H1 (cell line): ENCODE results near the gene VAV2. TPM values are rescaled to one million over a fixed set of nuclear protein-coding genes. Genes with fewer than 3 reads are reported as not detected.

Experiments used
- CTCF ChIA-PET: fragments of 300-600 bp; sonication (Branson Sonifier 250); formaldehyde crosslinking; loops from one replicate; lab custom pipeline; 2021; ENCODE audit not compliant: partially characterized antibody; lab: Charles Lee
- POLR2A ChIA-PET: fragments of 300-600 bp; sonication (Branson Sonifier 250); formaldehyde crosslinking; loops from one replicate; lab custom pipeline; 2021; ENCODE audit warnings: inconsistent platforms; ENCODE audit not compliant: partially characterized antibody; lab: Charles Lee
- DNase-seq, 2 experiments: peaks; one replicate each; pipeline versions ENCODE4 v3.0.0 to v3.0.0-alpha.2; 2010 to 2022; ENCODE audit warnings: low spot score in 2 of 2, low read depth in 1 of 2, mixed read lengths in 1 of 2
- FAIRE-seq: peaks from 2 replicates; lab custom pipeline; 2011; peaks lifted over from hg19 to GRCh38; lab: Jason Lieb, UNC
- H2AFZ ChIP-seq: 2 replicates; pipeline ENCODE4 v1.8.1; 2012; ENCODE audit warnings: low read length, inconsistent platforms
- H2AK5ac ChIP-seq: 2 replicates; pipeline ENCODE4 v1.6.1; 2013; ENCODE audit warnings: low read depth, low read length
- H2BK120ac ChIP-seq: replicated peaks from 2 replicates; pipeline ENCODE3; 2013; ENCODE audit warnings: low read depth, low read length, inconsistent platforms
- H2BK12ac ChIP-seq: 2 replicates; pipeline ENCODE4 v1.6.1; 2013; ENCODE audit warnings: low read depth, low read length
- H2BK15ac ChIP-seq: 2 replicates; pipeline ENCODE4 v1.6.1; 2013; ENCODE audit warnings: low read length
- H2BK20ac ChIP-seq: 2 replicates; pipeline ENCODE4 v1.6.1; 2013; ENCODE audit warnings: low read length
- H2BK5ac ChIP-seq: 2 replicates; pipeline ENCODE4 v1.6.1; 2013; ENCODE audit warnings: low read depth, low read length
- H3K14ac ChIP-seq: 2 replicates; pipeline ENCODE4 v1.6.1; 2013; ENCODE audit warnings: inconsistent platforms; ENCODE audit not compliant: insufficient read length
- H3K18ac ChIP-seq: 2 replicates; pipeline ENCODE4 v1.6.1; 2013; ENCODE audit warnings: low read length; ENCODE audit errors: extremely low read depth
- H3K23ac ChIP-seq: 2 replicates; pipeline ENCODE4 v1.6.1; 2013; ENCODE audit warnings: inconsistent platforms; ENCODE audit not compliant: insufficient read length
- H3K23me2 ChIP-seq: 2 replicates; pipeline ENCODE4 v1.6.1; 2013; ENCODE audit warnings: low read depth, low read length
- H3K27ac ChIP-seq: 2 replicates; pipeline ENCODE4 v1.6.1; 2011; ENCODE audit warnings: low read depth, low read length, inconsistent platforms
- H3K27me3 ChIP-seq, 4 experiments: replicated peaks in 1 of 4; 1 replicate in 1 of 4; 2 replicates in 3 of 4; pipeline versions ENCODE4 v1.6.1 to v1.8.1; 2011 to 2013; ENCODE audit warnings: low read length in 3 of 4, mild to moderate bottlenecking in 3 of 4, inconsistent platforms in 2 of 4, mixed read lengths in 2 of 4, moderate library complexity in 1 of 4; ENCODE audit not compliant: control insufficient read depth in 3 of 4, insufficient read depth in 3 of 4; ENCODE audit errors: extremely low read depth in 1 of 4
- H3K36me3 ChIP-seq, 4 experiments: 2 replicates each; pipeline versions ENCODE4 v1.6.1 to v1.8.1; 2011 to 2013; ENCODE audit warnings: mild to moderate bottlenecking in 4 of 4, low read length in 3 of 4, moderate library complexity in 2 of 4, control low read depth in 1 of 4, inconsistent platforms in 1 of 4; ENCODE audit not compliant: insufficient read depth in 4 of 4, control insufficient read depth in 2 of 4
- H3K4ac ChIP-seq: replicated peaks from 2 replicates; pipeline ENCODE3; 2013; ENCODE audit warnings: low read length, low read depth, mixed read lengths, inconsistent platforms; ENCODE audit not compliant: insufficient read length
- H3K4me1 ChIP-seq, 4 experiments: replicated peaks in 1 of 4; 1 replicate in 1 of 4; 2 replicates in 3 of 4; pipeline versions ENCODE4 v1.6.1 to v1.8.1; 2011 to 2013; ENCODE audit warnings: low read length in 3 of 4, inconsistent platforms in 2 of 4, mixed read lengths in 1 of 4; ENCODE audit not compliant: insufficient read depth in 4 of 4, control insufficient read depth in 3 of 4
- H3K4me2 ChIP-seq, 2 experiments: 2 replicates each; pipeline versions ENCODE4 v1.6.1 to v1.8.1; 2011 to 2013; ENCODE audit warnings: low read depth in 2 of 2, low read length in 2 of 2, control low read depth in 1 of 2, inconsistent platforms in 1 of 2, mild to moderate bottlenecking in 1 of 2; ENCODE audit not compliant: insufficient read depth in 1 of 2
- H3K4me3 ChIP-seq, 4 experiments: fragments of 200-600, 300-600 bp in 1 of 4; sonication (generic), shearing (Covaris generic), sonication (Bioruptor Twin) in 1 of 4; 2 replicates each; pipeline versions ENCODE4 v1.5.1 to v1.8.1; 2011 to 2016; ENCODE audit warnings: low read length in 4 of 4, low read depth in 3 of 4, control low read depth in 2 of 4, inconsistent platforms in 2 of 4, mild to moderate bottlenecking in 2 of 4, mixed read lengths in 1 of 4, moderate library complexity in 1 of 4; ENCODE audit not compliant: insufficient read depth in 2 of 4; ENCODE audit errors: extremely low read depth in 1 of 4
- H3K56ac ChIP-seq: replicated peaks from 2 replicates; pipeline ENCODE3; 2013; ENCODE audit warnings: low read depth, mild to moderate bottlenecking, mixed read lengths, low read length, inconsistent platforms; ENCODE audit not compliant: insufficient read length
- H3K79me1 ChIP-seq: 2 replicates; pipeline ENCODE4 v1.6.1; 2013; ENCODE audit warnings: low read depth, low read length, control low read depth
- H3K79me2 ChIP-seq, 2 experiments: 2 replicates each; pipeline versions ENCODE4 v1.6.1 to v1.8.1; 2012 to 2013; ENCODE audit warnings: low read length in 2 of 2, mild to moderate bottlenecking in 2 of 2, inconsistent platforms in 1 of 2; ENCODE audit not compliant: insufficient read depth in 2 of 2, control insufficient read depth in 1 of 2
- H3K9ac ChIP-seq, 4 experiments: replicated peaks in 1 of 4; 1 replicate in 1 of 4; 2 replicates in 3 of 4; pipeline versions ENCODE4 v1.6.1 to v1.8.1; 2011 to 2013; ENCODE audit warnings: low read depth in 3 of 4, low read length in 3 of 4, control low read depth in 2 of 4, mild to moderate bottlenecking in 2 of 4, moderate library complexity in 2 of 4, inconsistent platforms in 1 of 4; ENCODE audit errors: extremely low read depth in 1 of 4
- H3K9me3 ChIP-seq, 2 experiments: 2 replicates each; pipeline versions ENCODE4 v1.6.1 to v1.8.1; 2012 to 2013; ENCODE audit warnings: mild to moderate bottlenecking in 2 of 2, moderate library complexity in 2 of 2, control low read depth in 1 of 2, inconsistent platforms in 1 of 2, low read depth in 1 of 2, low read length in 1 of 2, mixed read lengths in 1 of 2; ENCODE audit not compliant: insufficient read depth in 2 of 2
- H4K20me1 ChIP-seq, 2 experiments: replicated peaks in 1 of 2; 2 replicates each; pipeline versions ENCODE3 to v1.8.1; 2011 to 2013; ENCODE audit warnings: inconsistent platforms in 2 of 2, low read length in 2 of 2, mild to moderate bottlenecking in 1 of 2; ENCODE audit not compliant: insufficient read depth in 2 of 2, control insufficient read depth in 1 of 2
- H4K5ac ChIP-seq: 2 replicates; pipeline ENCODE4 v1.6.1; 2013; ENCODE audit warnings: low read length, low read depth, mixed read lengths, inconsistent platforms; ENCODE audit not compliant: insufficient read length
- H4K8ac ChIP-seq: 2 replicates; pipeline ENCODE4 v1.8.0; 2013; ENCODE audit warnings: mild to moderate bottlenecking, moderate library complexity, low read length, inconsistent platforms; ENCODE audit not compliant: insufficient read depth; ENCODE audit errors: extremely low read depth
- H4K91ac ChIP-seq: replicated peaks from 2 replicates; pipeline ENCODE3; 2013; ENCODE audit warnings: low read length, mixed read lengths, inconsistent platforms; ENCODE audit not compliant: insufficient read length
- ATF2 ChIP-seq: IDR thresholded peaks from 2 replicates; pipeline ENCODE4 v1.6.1; 2012; ENCODE audit warnings: low read length, inconsistent platforms
- CBX5 ChIP-seq: fragments of 300-800, 300-1000 bp; sonication (generic); IDR thresholded peaks from 2 replicates; pipeline ENCODE4 v1.7.1; 2016; ENCODE audit warnings: antibody characterized with exemption, low read length, low read depth
- CBX8 ChIP-seq: fragments of 300-800, 300-1000 bp; sonication (generic); IDR thresholded peaks from 2 replicates; pipeline ENCODE4 v1.7.1; 2016; ENCODE audit warnings: low read depth, low read length, borderline replicate concordance
- CREB1 ChIP-seq: IDR thresholded peaks from 2 replicates; pipeline ENCODE4 v1.6.1; 2012; ENCODE audit warnings: inconsistent platforms
- POU5F1 ChIP-seq: IDR thresholded peaks from 2 replicates; pipeline ENCODE4 v1.6.1; 2011; ENCODE audit warnings: low read depth, mild to moderate bottlenecking, low read length, moderate library complexity
- RBBP5 ChIP-seq: IDR thresholded peaks from 2 replicates; pipeline ENCODE4 v1.7.1; 2012; ENCODE audit warnings: low read depth, mild to moderate bottlenecking, inconsistent platforms, low read length, moderate library complexity, borderline replicate concordance
- SP4 ChIP-seq: IDR thresholded peaks from 2 replicates; pipeline ENCODE4 v1.6.1; 2012; ENCODE audit warnings: low read length, inconsistent platforms
- TEAD4 ChIP-seq: IDR thresholded peaks from 2 replicates; pipeline ENCODE4 v1.6.1; 2012; ENCODE audit warnings: low read depth, low read length, inconsistent platforms, mixed read lengths
- ZNF274 ChIP-seq: IDR thresholded peaks from 2 replicates; pipeline ENCODE4 v1.7.0; 2012; ENCODE audit warnings: low read length, borderline replicate concordance; ENCODE audit errors: extremely low read depth
- WGBS, 2 experiments: shearing (Covaris generic) in 1 of 2; methylation state at CpG; one replicate each; pipeline versions ENCODE4 v1.1.6 to v1.1.7; 2013 to 2015; ENCODE audit warnings: low lambda C conversion rate in 2 of 2, mixed read lengths in 2 of 2, inconsistent platforms in 1 of 2, low coverage in 1 of 2, missing lambda C conversion rate in 1 of 2; ENCODE audit not compliant: insufficient replicate concordance in 2 of 2, insufficient coverage in 1 of 2, insufficient read length in 1 of 2; ENCODE audit errors: extremely low coverage in 1 of 2, missing lambda C conversion rate in 1 of 2; 5-methylcytosine and 5-hydroxymethylcytosine counted together
- polyA plus RNA-seq, 7 experiments: library from polyadenylated mRNA; depleted of rRNA in 3 of 7; stranded (reverse) in 5 of 7; unstranded in 2 of 7; fragments of >200 nt in 5 of 7; fragments of 200-250 nt in 2 of 7; gene quantifications; 1 replicate in 5 of 7; 2 replicates in 1 of 7; 4 replicates in 1 of 7; pipeline versions ENCODE4 v1.2.1 to v1.2.3, GENCODE V29; 2011 to 2013; ENCODE audit warnings: missing spikeins in 2 of 7, mixed read lengths in 2 of 7
- total RNA-seq: library from RNA; stranded (reverse); fragmentation: NEBNext Ultra II Directional; extraction: Animal tissue kit (Norgen Biotek cat#: 25700); gene quantifications from 2 replicates; pipeline ENCODE4 v1.2.1, GENCODE V29; 2021
- TF ChIP-seq, protein P1 (sequence below), 3 experiments: IDR thresholded peaks; 1 replicate in 2 of 3; 2 replicates in 1 of 3; pipeline versions ENCODE4 v1.5.1 to v1.6.1; 2011; ENCODE audit warnings: low read length in 3 of 3, mild to moderate bottlenecking in 3 of 3, inconsistent platforms in 2 of 3, low read depth in 1 of 3, moderate library complexity in 1 of 3; ENCODE audit not compliant: insufficient read depth in 1 of 3; ENCODE audit errors: control extremely low read depth in 1 of 3

The VAV2 gene
- total and polyA plus RNA-seq, 2 of the 8 experiments (the other 6 are each of a cell fraction or from before 2014, with no cell fraction given): 13.6 to 37.6 TPM

- Histone ChIP-seq H4K5ac (no peak overlapping the region), H3K4me1 (peaks cover 0 to 11% (median 6%) of the 10 kb centered on the region in 4 experiments), H3K23ac (no peak overlapping the region), H4K8ac (no peak overlapping the region), H3K79me1 (peaks cover 11% of the 10 kb centered on the region), H2BK120ac (no peak overlapping the region), H3K23me2 (peaks cover 3% of the 10 kb centered on the region), H2BK20ac (no peak overlapping the region), H3K4ac (no peak overlapping the region), H3K36me3 (no peaks in the 10 kb centered on the region; a peak in 1 of 8 replicates), H3K27ac (no peak overlapping the region), H3K79me2 (peaks cover 0 to 58% of the 10 kb centered on the region in 2 experiments; a peak in 2 of 4 replicates), H4K91ac (no peak overlapping the region), H3K18ac (no peak overlapping the region), H4K20me1 (peaks cover 1 to 18% of the 10 kb centered on the region in 2 experiments), H3K27me3 (no peaks in the 10 kb centered on the region), H2BK12ac (no peak overlapping the region), H3K9ac (no peak overlapping the region), H2AFZ (no peak overlapping the region), H2BK15ac (no peak overlapping the region), H3K56ac (no peak overlapping the region), H3K4me2 (no peak overlapping the region), H2BK5ac (no peak overlapping the region), H3K14ac (no peak overlapping the region), H2AK5ac (no peak overlapping the region; the same call in 1 of the 2 replicates), H3K9me3 (no peaks in the 10 kb centered on the region), H3K4me3 (no peak overlapping the region)
- FAIRE-seq: no peak
- DNase-seq: no peak
- ChIA-PET POLR2A (no interaction called here), CTCF (interaction anchor here (0.6 to 3.2 kb wide), 3 partner anchors 45 to 138 kb away, joined by 3 to 9 read pairs (median 3); no protein-coding TSS in a partner anchor)
- WGBS, 2 experiments: 86% methylated on average over 7 of the region's 12 CpGs; no CpG with 5 or more reads in 1 of the 2 experiments
- TF ChIP-seq RBBP5 (no peak), SP4 (no peak), TEAD4 (no peak), CREB1 (no peak), CBX8 (no peak), ATF2 (no peak), ZNF274 (no peak), POU5F1 (no peak), CBX5 (no peak)
- TF ChIP-seq, protein P1, sequence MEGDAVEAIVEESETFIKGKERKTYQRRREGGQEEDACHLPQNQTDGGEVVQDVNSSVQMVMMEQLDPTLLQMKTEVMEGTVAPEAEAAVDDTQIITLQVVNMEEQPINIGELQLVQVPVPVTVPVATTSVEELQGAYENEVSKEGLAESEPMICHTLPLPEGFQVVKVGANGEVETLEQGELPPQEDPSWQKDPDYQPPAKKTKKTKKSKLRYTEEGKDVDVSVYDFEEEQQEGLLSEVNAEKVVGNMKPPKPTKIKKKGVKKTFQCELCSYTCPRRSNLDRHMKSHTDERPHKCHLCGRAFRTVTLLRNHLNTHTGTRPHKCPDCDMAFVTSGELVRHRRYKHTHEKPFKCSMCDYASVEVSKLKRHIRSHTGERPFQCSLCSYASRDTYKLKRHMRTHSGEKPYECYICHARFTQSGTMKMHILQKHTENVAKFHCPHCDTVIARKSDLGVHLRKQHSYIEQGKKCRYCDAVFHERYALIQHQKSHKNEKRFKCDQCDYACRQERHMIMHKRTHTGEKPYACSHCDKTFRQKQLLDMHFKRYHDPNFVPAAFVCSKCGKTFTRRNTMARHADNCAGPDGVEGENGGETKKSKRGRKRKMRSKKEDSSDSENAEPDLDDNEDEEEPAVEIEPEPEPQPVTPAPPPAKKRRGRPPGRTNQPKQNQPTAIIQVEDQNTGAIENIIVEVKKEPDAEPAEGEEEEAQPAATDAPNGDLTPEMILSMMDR (IDR thresholded peaks at IDR 0.05; ENCODE audit: control extremely low read depth in 1 of 3, insufficient read depth in 1 of 3, low read depth in 1 of 3, low read length in 3 of 3): no peak
These were observed 71.7 kb downstream of the VAV2 start for GRCh38 chr9:133920471-133920870.
